Tibial nerve (tissue), 4 donors: ENCODE measurements around the gene MTMR2. TPM values are rescaled to one million over a fixed set of nuclear protein-coding genes. Genes with fewer than 3 reads are reported as not detected.

Experiments used
- DNase-seq, 2 donors: peaks; one replicate each; pipeline ENCODE4 v3.0.0-alpha.2; 2019; ENCODE audit warnings: low spot score in 2 of 2
- H3K27ac ChIP-seq, 4 donors: fragments of 200-600 bp; sonication (generic) in 3 of 4; one replicate each; pipeline ENCODE4 v1.5.1; 2017 to 2019; ENCODE audit warnings: mild to moderate bottlenecking in 1 of 4
- H3K27me3 ChIP-seq, 2 donors: fragments of 200-600 bp; sonication (generic) in 1 of 2; one replicate each; pipeline versions ENCODE4 v1.5.1 to v1.6.0; 2017 to 2019
- H3K36me3 ChIP-seq, 3 donors: fragments of 200-600 bp; sonication (generic); one replicate each; pipeline ENCODE4 v1.5.1; 2018 to 2019
- H3K4me1 ChIP-seq, 4 donors: fragments of 200-600 bp; sonication (generic) in 3 of 4; one replicate each; pipeline ENCODE4 v1.5.1; 2017 to 2019
- H3K4me3 ChIP-seq, 4 donors: fragments of 200-600 bp; sonication (generic) in 3 of 4; one replicate each; pipeline ENCODE4 v1.5.1; 2017 to 2019; ENCODE audit warnings: mild to moderate bottlenecking in 1 of 4, moderate library complexity in 1 of 4
- H3K9me3 ChIP-seq, 4 donors: fragments of 200-600 bp; sonication (generic) in 3 of 4; one replicate each; pipeline ENCODE4 v1.5.1; 2017 to 2019
- CTCF ChIP-seq, 5 experiments: fragments of 200-600 bp in 3 of 5; fragments of 450-650 bp in 2 of 5; sonication (generic) in 3 of 5; IDR thresholded peaks; one replicate each; pipeline ENCODE4 v1.5.1; 2016 to 2019; ENCODE audit warnings: antibody characterized with exemption in 5 of 5, mild to moderate bottlenecking in 3 of 5, moderate library complexity in 2 of 5
- EP300 ChIP-seq, 2 donors: sonication (generic); formaldehyde crosslinking; IDR thresholded peaks; one replicate each; pipeline ENCODE4 v1.6.1; 2017; ENCODE audit warnings: antibody characterized with exemption in 2 of 2, mild to moderate bottlenecking in 1 of 2
- POLR2A ChIP-seq, 2 donors: fragments of 450-650 bp; IDR thresholded peaks; one replicate each; pipeline ENCODE4 v1.6.1; 2017; ENCODE audit warnings: antibody characterized with exemption in 2 of 2, mild to moderate bottlenecking in 2 of 2, moderate library complexity in 2 of 2
- WGBS, 2 donors: methylation state at CpG; one replicate each; pipeline ENCODE4 v1.1.5; 2018; 5-methylcytosine and 5-hydroxymethylcytosine counted together
- total RNA-seq, 4 donors: library from RNA; depleted of rRNA; stranded (reverse); fragments of >200 nt; gene quantifications; one replicate each; pipeline ENCODE4 v1.1.0, GENCODE V29; 2016

MTMR2 gene
- total RNA-seq, 4 donors from 2014 or later = 22.5 to 33.2 (median 27.5) TPM

GRCh38 chr11:95853138-95853537 is 70.8 kb downstream of the MTMR2 start:
- H3K4me1 ChIP-seq = peaks cover 0 to 5% (median 0%) of the 10 kb centered on the region in 4 donors
- no peak for DNase-seq
- H3K36me3 ChIP-seq = peaks cover 0 to 54% (median 0%) of the 10 kb centered on the region in 3 donors
- no peak overlapping the region for H3K27ac ChIP-seq
- H3K9me3 ChIP-seq = no peaks in the 10 kb centered on the region
- TF ChIP-seq EP300 (IDR thresholded peaks at IDR 0.05) (no peak), CTCF (IDR thresholded peaks at IDR 0.05) (no peak), POLR2A (IDR thresholded peaks at IDR 0.05) (no peak)
- H3K27me3 ChIP-seq = no peaks in the 10 kb centered on the region
- no peak overlapping the region for H3K4me3 ChIP-seq

GRCh38 chr11:95850137-95850536 is 73.8 kb downstream of the MTMR2 start:
- no peak overlapping the region for H3K27ac ChIP-seq
- H3K4me1 ChIP-seq = peaks cover 0 to 5% (median 0%) of the 10 kb centered on the region in 4 donors
- no peaks in the 10 kb centered on the region for H3K27me3 ChIP-seq
- no peak overlapping the region for H3K4me3 ChIP-seq
- TF ChIP-seq POLR2A (IDR thresholded peaks at IDR 0.05) (no peak), EP300 (IDR thresholded peaks at IDR 0.05) (no peak), CTCF (IDR thresholded peaks at IDR 0.05) (no peak)
- peaks cover 0 to 43% (median 0%) of the 10 kb centered on the region in 3 donors for H3K36me3 ChIP-seq
- no peaks in the 10 kb centered on the region for H3K9me3 ChIP-seq
- DNase-seq = no peak

- Histone ChIP-seq H3K27ac (peak overlapping the region in 1 of 4 donors; percentile 28), H3K4me3 (no peak overlapping the region), H3K9me3 (no peaks in the 10 kb centered on the region), H3K4me1 (peaks cover 0 to 5% (median 0%) of the 10 kb centered on the region in 4 donors), H3K36me3 (peaks cover 0 to 38% (median 0%) of the 10 kb centered on the region in 3 donors), H3K27me3 (no peaks in the 10 kb centered on the region)
- peak in 1 of 2 donors; percentile 31 for TF ChIP-seq EP300 (IDR thresholded peaks at IDR 0.05)
- no peak for TF ChIP-seq POLR2A (IDR thresholded peaks at IDR 0.05)
- peak in 3 of 5 experiments; percentile 26 to 62 (median 41) for TF ChIP-seq CTCF (IDR thresholded peaks at IDR 0.05)
- 59 to 62% methylated on average over 6 of the region's 6 CpGs for WGBS, 2 donors
- DNase-seq = peak in 1 of 2 donors; percentile 64
Observed at GRCh38 chr11:95849087-95849825, 74.7 kb downstream of the MTMR2 start.

- Histone ChIP-seq H3K9me3 (no peaks in the 10 kb centered on the region), H3K27me3 (no peaks in the 10 kb centered on the region), H3K36me3 (peaks cover 0 to 42% (median 0%) of the 10 kb centered on the region in 3 donors), H3K27ac (no peak overlapping the region), H3K4me1 (peaks cover 0 to 5% (median 0%) of the 10 kb centered on the region in 4 donors), H3K4me3 (no peak overlapping the region)
- WGBS, 2 donors = 92 to 96% methylated on average over 1 of the region's 1 CpG
- TF ChIP-seq CTCF (IDR thresholded peaks at IDR 0.05) = no peak
- TF ChIP-seq EP300 (IDR thresholded peaks at IDR 0.05) = no peak
- TF ChIP-seq POLR2A (IDR thresholded peaks at IDR 0.05) = no peak
- DNase-seq = no peak
Observed at GRCh38 chr11:95845167-95845566, 78.7 kb downstream of the MTMR2 start.

GRCh38 chr11:95835768-95836488 is 88.0 kb downstream of the MTMR2 start:
- H3K27me3 ChIP-seq = no peaks in the 10 kb centered on the region
- DNase-seq = peak; percentile 38 to 67
- no peak overlapping the region for H3K4me3 ChIP-seq
- WGBS, 2 donors = 14 to 16% methylated on average over 3 of the region's 3 CpGs
- peaks cover 0 to 55% (median 5%) of the 10 kb centered on the region in 3 donors for H3K36me3 ChIP-seq
- peaks cover 0 to 15% (median 0%) of the 10 kb centered on the region in 4 donors for H3K4me1 ChIP-seq
- no peak overlapping the region for H3K27ac ChIP-seq
- peak; percentile 77 to 89 (median 85) for TF ChIP-seq CTCF (IDR thresholded peaks at IDR 0.05)
- peak in 1 of 2 donors; percentile 62 for TF ChIP-seq EP300 (IDR thresholded peaks at IDR 0.05)
- TF ChIP-seq POLR2A (IDR thresholded peaks at IDR 0.05) = no peak
- no peaks in the 10 kb centered on the region for H3K9me3 ChIP-seq
